ENCODE data around the gene KRT75.

Gene KRT75

DNA sequence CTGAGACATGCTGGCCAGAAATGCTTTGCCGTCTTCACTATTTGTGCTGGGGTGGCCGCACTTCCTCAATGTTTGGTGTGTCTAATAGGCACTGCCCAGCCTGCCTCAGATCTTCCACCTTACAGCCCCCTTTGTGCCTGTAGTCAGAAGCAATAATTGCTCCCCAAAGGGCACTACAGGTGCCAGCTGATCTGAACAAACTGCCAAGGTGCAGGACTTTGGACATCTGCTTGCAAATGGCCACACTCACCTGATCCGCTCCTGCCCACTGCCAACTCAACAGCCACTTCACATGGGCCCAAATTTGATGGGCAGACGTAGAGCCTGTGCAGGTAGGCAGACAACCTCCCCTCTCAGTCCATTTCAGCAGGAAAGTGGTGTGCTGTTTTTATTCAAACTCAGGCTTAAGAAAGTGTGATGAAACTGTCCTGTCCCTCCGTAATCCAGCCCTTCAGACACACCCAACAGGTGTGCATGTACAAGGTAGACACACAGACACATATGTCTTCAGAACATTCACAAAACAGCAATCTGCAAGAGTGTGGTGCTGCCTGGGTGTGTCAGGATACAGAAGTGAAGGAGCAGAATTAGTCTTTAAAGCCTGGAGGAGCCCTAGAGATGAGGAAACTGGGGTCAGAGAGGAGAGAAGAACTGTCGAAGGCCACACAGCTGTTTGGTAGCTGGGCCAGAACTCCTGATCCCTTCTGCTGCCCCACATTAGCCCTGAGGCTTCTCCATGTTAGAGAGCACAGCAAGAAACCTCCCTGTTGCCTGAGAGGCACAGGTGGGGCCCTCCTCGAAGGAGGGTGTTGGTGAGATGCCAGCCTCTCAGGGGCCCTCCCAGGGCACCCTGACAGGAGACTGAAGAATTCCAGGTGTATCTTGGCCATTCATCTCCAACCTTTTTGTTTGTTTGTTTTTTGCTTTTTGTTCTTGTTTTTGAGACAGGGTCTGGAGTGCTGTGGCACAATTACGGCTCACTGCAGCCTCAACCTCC is 4.4 kb upstream of the KRT75 start:
- Histone ChIP-seq H4K5ac (ENCODE audit: low read length) (no peak overlapping the region), H2AK5ac (ENCODE audit: low read length) (no peak overlapping the region), H2BK15ac (replicated peaks; ENCODE audit: low read depth) (no peak overlapping the region), H3K4ac (ENCODE audit: low read depth, low read length) (no peak overlapping the region), H3K79me2 (ENCODE audit: control insufficient read depth, insufficient read depth, low read length) (no peaks in the 10 kb centered on the region), H3K27me3 (ENCODE audit: insufficient read depth, low read length, poor library complexity) (no peaks in the 10 kb centered on the region), H4K8ac (ENCODE audit: low read depth, low read length) (no peak overlapping the region), H3K9ac (ENCODE audit: low read length) (no peak overlapping the region), H3K27ac (ENCODE audit: low read depth, low read length) (no peak overlapping the region), H3K18ac (ENCODE audit: low read length) (no peak overlapping the region), H3K56ac (ENCODE audit: low read length) (no peak overlapping the region), H3K4me3 (ENCODE audit: low read length) (no peak overlapping the region), H2BK120ac (ENCODE audit: low read depth, low read length) (no peak overlapping the region), H3K4me1 (ENCODE audit: control insufficient read depth, low read depth, low read length) (peaks cover 4% of the 10 kb centered on the region), H3K36me3 (ENCODE audit: control insufficient read depth, insufficient read depth, low read length) (no peaks in the 10 kb centered on the region), H3K79me1 (ENCODE audit: low read length) (no peaks in the 10 kb centered on the region), H2BK5ac (ENCODE audit: low read length) (no peak overlapping the region), H3K4me2 (ENCODE audit: low read length) (no peak overlapping the region), H3K23ac (ENCODE audit: low read length) (peak overlapping the region; percentile 24)
- no peak for DNase-seq
- WGBS (ENCODE audit: extremely low coverage, insufficient coverage, low lambda C conversion rate) = no CpG with 5 or more reads among the region's 8 CpGs

- no peak overlapping the region for H3K4me3 ChIP-seq (ENCODE audit: low read length)
- no peaks in the 10 kb centered on the region for H3K79me2 ChIP-seq (ENCODE audit: control insufficient read depth, insufficient read depth, low read length)
- H3K4ac ChIP-seq (ENCODE audit: low read depth, low read length) = no peak overlapping the region
- H4K8ac ChIP-seq (ENCODE audit: low read depth, low read length) = no peak overlapping the region
- no peak for DNase-seq
- no peak overlapping the region for H3K9ac ChIP-seq (ENCODE audit: low read length)
- H3K36me3 ChIP-seq (ENCODE audit: control insufficient read depth, insufficient read depth, low read length) = no peaks in the 10 kb centered on the region
- no peak overlapping the region for H2AK5ac ChIP-seq (ENCODE audit: low read length)
- no peak overlapping the region for H2BK15ac ChIP-seq (replicated peaks; ENCODE audit: low read depth)
- H3K4me2 ChIP-seq (ENCODE audit: low read length) = no peak overlapping the region
- H3K56ac ChIP-seq (ENCODE audit: low read length) = no peak overlapping the region
- H3K27me3 ChIP-seq (ENCODE audit: insufficient read depth, low read length, poor library complexity) = no peaks in the 10 kb centered on the region
- peaks cover 2% of the 10 kb centered on the region for H3K4me1 ChIP-seq (ENCODE audit: control insufficient read depth, low read depth, low read length)
- H2BK120ac ChIP-seq (ENCODE audit: low read depth, low read length) = no peak overlapping the region
- no peak overlapping the region for H2BK5ac ChIP-seq (ENCODE audit: low read length)
- H3K27ac ChIP-seq (ENCODE audit: low read depth, low read length) = no peak overlapping the region
- no peak overlapping the region for H4K5ac ChIP-seq (ENCODE audit: low read length)
- no peaks in the 10 kb centered on the region for H3K79me1 ChIP-seq (ENCODE audit: low read length)
- H3K18ac ChIP-seq (ENCODE audit: low read length) = no peak overlapping the region
- no CpG with 5 or more reads among the region's 9 CpGs for WGBS (ENCODE audit: extremely low coverage, insufficient coverage, low lambda C conversion rate)
- H3K23ac ChIP-seq (ENCODE audit: low read length) = no peak overlapping the region
Measured at GRCh38 chr12:52437508-52437907, 3.3 kb upstream of the KRT75 start.

DNA sequence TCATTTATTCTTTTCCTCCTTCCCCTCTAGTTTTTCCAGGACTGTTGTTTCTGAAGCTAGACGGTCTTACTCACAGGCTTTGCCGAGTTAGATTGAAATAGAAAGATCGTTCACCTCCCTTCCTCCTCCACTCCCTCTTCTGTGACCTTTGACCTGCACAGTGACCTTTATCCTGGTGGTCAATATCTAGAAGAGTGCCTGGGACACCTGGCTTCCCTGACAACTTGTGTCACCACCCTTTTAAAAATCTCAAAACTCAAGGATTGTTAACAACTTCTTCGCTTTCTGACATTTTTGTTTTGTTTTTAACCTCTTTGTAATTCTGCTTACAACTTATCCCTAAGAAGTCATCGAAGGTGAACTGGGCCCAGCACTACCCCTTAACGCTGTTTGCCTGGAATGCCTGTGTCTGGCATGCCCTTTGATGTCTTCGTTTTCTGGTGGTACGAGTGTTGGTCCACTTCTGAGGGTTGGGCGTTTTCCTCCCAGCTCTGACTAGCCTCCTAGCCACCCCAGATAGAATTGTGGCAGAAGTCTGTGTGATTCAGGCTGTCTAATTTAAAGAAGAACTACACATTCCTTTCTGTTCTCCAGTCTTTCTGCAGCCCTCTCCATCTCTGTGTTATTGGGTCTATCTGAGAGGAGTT is 2.8 kb upstream of the KRT75 start:
- no peak overlapping the region for H3K4me2 ChIP-seq (ENCODE audit: low read length)
- no peak overlapping the region for H3K27ac ChIP-seq (ENCODE audit: low read depth, low read length)
- no peak overlapping the region for H4K8ac ChIP-seq (ENCODE audit: low read depth, low read length)
- no peak overlapping the region for H2BK15ac ChIP-seq (replicated peaks; ENCODE audit: low read depth)
- no peak overlapping the region for H3K4ac ChIP-seq (ENCODE audit: low read depth, low read length)
- no CpG with 5 or more reads among the region's 9 CpGs for WGBS (ENCODE audit: extremely low coverage, insufficient coverage, low lambda C conversion rate)
- no peak overlapping the region for H3K56ac ChIP-seq (ENCODE audit: low read length)
- H3K9ac ChIP-seq (ENCODE audit: low read length) = no peak overlapping the region
- no peak overlapping the region for H2BK5ac ChIP-seq (ENCODE audit: low read length)
- no peak overlapping the region for H2AK5ac ChIP-seq (ENCODE audit: low read length)
- H4K5ac ChIP-seq (ENCODE audit: low read length) = no peak overlapping the region
- no peak overlapping the region for H3K23ac ChIP-seq (ENCODE audit: low read length)
- H3K36me3 ChIP-seq (ENCODE audit: control insufficient read depth, insufficient read depth, low read length) = no peaks in the 10 kb centered on the region
- no peak overlapping the region for H3K4me3 ChIP-seq (ENCODE audit: low read length)
- no peaks in the 10 kb centered on the region for H3K79me2 ChIP-seq (ENCODE audit: control insufficient read depth, insufficient read depth, low read length)
- no peaks in the 10 kb centered on the region for H3K27me3 ChIP-seq (ENCODE audit: insufficient read depth, low read length, poor library complexity)
- H2BK120ac ChIP-seq (ENCODE audit: low read depth, low read length) = no peak overlapping the region
- no peaks in the 10 kb centered on the region for H3K4me1 ChIP-seq (ENCODE audit: control insufficient read depth, low read depth, low read length)
- no peaks in the 10 kb centered on the region for H3K79me1 ChIP-seq (ENCODE audit: low read length)
- DNase-seq = no peak
- H3K18ac ChIP-seq (ENCODE audit: low read length) = no peak overlapping the region

DNA sequence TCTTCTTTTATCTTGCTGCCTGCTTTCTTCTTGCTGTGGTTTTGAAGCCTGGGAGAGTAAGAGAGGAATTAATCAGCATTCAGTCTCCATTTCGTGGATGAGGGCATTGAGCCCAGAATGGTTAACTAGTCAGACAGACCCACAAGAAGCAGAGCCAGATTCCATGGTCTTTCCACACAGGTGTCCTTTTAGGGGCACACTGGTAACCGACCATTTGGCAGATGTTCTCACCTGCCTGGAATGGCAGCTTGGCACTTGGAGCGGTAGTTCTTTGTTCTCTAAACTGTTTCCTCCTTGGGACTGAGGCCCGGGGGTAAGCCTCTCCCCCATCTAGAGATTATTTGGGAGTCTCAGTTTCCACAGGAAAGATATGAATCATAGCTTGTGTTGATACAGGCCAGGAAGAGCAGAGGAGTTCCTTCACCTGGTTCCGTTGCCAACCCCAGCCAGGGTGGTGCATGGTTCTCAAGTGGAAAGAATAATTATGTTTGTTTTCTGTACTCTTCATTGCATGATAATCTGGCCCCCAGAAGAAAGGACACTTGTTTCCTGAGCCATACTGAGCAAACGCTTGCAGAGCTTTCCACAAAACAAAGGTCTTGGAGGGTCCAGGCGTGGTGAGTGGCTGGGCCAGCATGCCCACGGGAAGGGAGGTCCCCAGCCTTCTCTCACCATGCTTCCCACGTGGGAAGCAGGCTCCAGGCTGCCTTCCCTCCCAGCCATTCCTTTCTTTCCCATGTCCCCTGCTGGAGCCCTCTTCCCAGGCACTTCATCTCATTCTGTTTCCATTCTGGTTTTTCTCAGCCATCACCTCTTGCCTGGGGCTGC is 2.0 kb upstream of the KRT75 start:
- no peaks in the 10 kb centered on the region for H3K79me1 ChIP-seq (ENCODE audit: low read length)
- no peak overlapping the region for H4K8ac ChIP-seq (ENCODE audit: low read depth, low read length)
- no peak overlapping the region for H2BK5ac ChIP-seq (ENCODE audit: low read length)
- no CpG with 5 or more reads among the region's 9 CpGs for WGBS (ENCODE audit: extremely low coverage, insufficient coverage, low lambda C conversion rate)
- no peak overlapping the region for H2BK120ac ChIP-seq (ENCODE audit: low read depth, low read length)
- no peak overlapping the region for H3K4ac ChIP-seq (ENCODE audit: low read depth, low read length)
- no peak for DNase-seq
- no peak overlapping the region for H4K5ac ChIP-seq (ENCODE audit: low read length)
- no peak overlapping the region for H2AK5ac ChIP-seq (ENCODE audit: low read length)
- no peaks in the 10 kb centered on the region for H3K4me1 ChIP-seq (ENCODE audit: control insufficient read depth, low read depth, low read length)
- no peak overlapping the region for H2BK15ac ChIP-seq (replicated peaks; ENCODE audit: low read depth)
- H3K56ac ChIP-seq (ENCODE audit: low read length) = no peak overlapping the region
- H3K27me3 ChIP-seq (ENCODE audit: insufficient read depth, low read length, poor library complexity) = no peaks in the 10 kb centered on the region
- H3K18ac ChIP-seq (ENCODE audit: low read length) = no peak overlapping the region
- no peak overlapping the region for H3K4me2 ChIP-seq (ENCODE audit: low read length)
- H3K4me3 ChIP-seq (ENCODE audit: low read length) = no peak overlapping the region
- H3K9ac ChIP-seq (ENCODE audit: low read length) = no peak overlapping the region
- H3K23ac ChIP-seq (ENCODE audit: low read length) = peak overlapping the region; percentile 24
- H3K27ac ChIP-seq (ENCODE audit: low read depth, low read length) = no peak overlapping the region
- H3K79me2 ChIP-seq (ENCODE audit: control insufficient read depth, insufficient read depth, low read length) = no peaks in the 10 kb centered on the region
- H3K36me3 ChIP-seq (ENCODE audit: control insufficient read depth, insufficient read depth, low read length) = no peaks in the 10 kb centered on the region

- no CpG with 5 or more reads among the region's 6 CpGs for WGBS (ENCODE audit: extremely low coverage, insufficient coverage, low lambda C conversion rate)
- H3K79me1 ChIP-seq (ENCODE audit: low read length) = no peaks in the 10 kb centered on the region
- no peak overlapping the region for H3K23ac ChIP-seq (ENCODE audit: low read length)
- no peak overlapping the region for H3K18ac ChIP-seq (ENCODE audit: low read length)
- no peak overlapping the region for H3K4me2 ChIP-seq (ENCODE audit: low read length)
- H3K4me1 ChIP-seq (ENCODE audit: control insufficient read depth, low read depth, low read length) = no peaks in the 10 kb centered on the region
- H3K56ac ChIP-seq (ENCODE audit: low read length) = no peak overlapping the region
- H2AK5ac ChIP-seq (ENCODE audit: low read length) = no peak overlapping the region
- no peak overlapping the region for H3K4me3 ChIP-seq (ENCODE audit: low read length)
- no peak overlapping the region for H2BK5ac ChIP-seq (ENCODE audit: low read length)
- no peak overlapping the region for H2BK15ac ChIP-seq (replicated peaks; ENCODE audit: low read depth)
- H2BK120ac ChIP-seq (ENCODE audit: low read depth, low read length) = no peak overlapping the region
- no peak overlapping the region for H3K27ac ChIP-seq (ENCODE audit: low read depth, low read length)
- no peaks in the 10 kb centered on the region for H3K79me2 ChIP-seq (ENCODE audit: control insufficient read depth, insufficient read depth, low read length)
- H3K36me3 ChIP-seq (ENCODE audit: control insufficient read depth, insufficient read depth, low read length) = no peaks in the 10 kb centered on the region
- no peak overlapping the region for H4K8ac ChIP-seq (ENCODE audit: low read depth, low read length)
- no peaks in the 10 kb centered on the region for H3K27me3 ChIP-seq (ENCODE audit: insufficient read depth, low read length, poor library complexity)
- no peak for DNase-seq
- H3K4ac ChIP-seq (ENCODE audit: low read depth, low read length) = no peak overlapping the region
- no peak overlapping the region for H3K9ac ChIP-seq (ENCODE audit: low read length)
- H4K5ac ChIP-seq (ENCODE audit: low read length) = no peak overlapping the region
Measured at GRCh38 chr12:52435659-52435999, 1.5 kb upstream of the KRT75 start.

All from mesendoderm (in vitro differentiated cells).